ENCODE measurements around the gene GNG4.
"Not testable (repeated sequence)": the region's sequence is repeated elsewhere in the genome, so short reads cannot be mapped to it uniquely, and the experiment has no call there.

GNG4 gene

DNA sequence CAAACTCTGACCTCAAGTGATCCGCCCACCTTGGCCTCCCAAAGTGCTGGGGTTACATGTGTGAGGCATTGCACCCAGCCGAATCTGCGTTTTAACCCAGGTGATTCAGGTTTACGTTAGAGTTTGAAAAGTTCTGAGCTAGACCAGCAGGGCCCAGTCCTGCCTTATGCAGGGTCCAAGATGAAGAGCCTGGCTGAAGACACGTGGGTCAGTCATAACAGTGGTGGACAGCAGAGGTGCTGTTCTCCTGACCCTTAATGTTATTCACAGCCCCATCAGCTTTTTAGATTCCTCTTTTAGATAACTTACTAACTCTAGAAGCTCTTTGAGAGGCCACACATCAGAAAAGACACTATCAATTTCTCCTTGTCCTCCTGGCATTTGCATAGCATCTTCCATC lies 50.0 kb downstream of the GNG4 start:
- Histone ChIP-seq H3K4me3 (no peak overlapping the region), H3K9me3 (no peaks in the 10 kb centered on the region), H3K36me3 (replicated peaks) (no peaks in the 10 kb centered on the region), H3K27me3 (ENCODE audit: low read depth) (no peaks in the 10 kb centered on the region), H3K4me1 (no peaks in the 10 kb centered on the region)
- no peak for DNase-seq (ENCODE audit: low spot score in 2 of 2)
- in situ Hi-C loops (cut with MboI; ENCODE audit: low sequenced_read_pairs) = no loop called here

DNA sequence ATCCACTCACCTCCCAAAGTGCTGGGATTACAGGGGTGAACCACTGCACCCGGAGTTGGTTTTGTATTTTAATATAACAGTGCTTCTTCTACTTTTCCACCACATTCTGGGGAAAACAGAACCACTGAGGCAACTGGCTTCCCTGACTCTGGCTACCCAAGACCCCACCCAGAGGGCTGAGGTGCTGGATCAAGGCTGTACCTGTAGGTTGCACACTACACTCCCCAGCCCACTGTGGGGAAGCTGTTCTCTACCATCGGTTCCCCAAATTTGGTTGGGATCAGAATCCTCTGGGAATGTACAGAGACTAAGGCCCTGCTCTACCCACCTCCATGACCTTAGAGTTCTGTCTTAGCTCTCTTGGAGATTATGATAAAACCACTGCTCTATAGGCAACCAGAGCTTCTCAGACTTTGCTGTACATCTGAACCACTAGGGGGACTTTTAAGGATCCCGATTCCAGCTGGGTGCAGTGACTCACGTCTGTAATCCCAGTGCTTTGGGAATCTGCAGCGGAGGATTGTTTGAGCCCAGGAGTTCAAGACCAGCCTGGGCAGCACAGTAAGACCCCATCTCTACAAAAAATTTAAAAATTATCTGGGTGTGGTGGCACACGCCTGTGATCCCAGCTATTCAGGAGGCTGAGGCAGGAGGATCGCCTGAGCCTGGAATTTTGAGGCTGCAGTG lies 51.6 kb downstream of the GNG4 start:
- no peaks in the 10 kb centered on the region for H3K27me3 ChIP-seq (ENCODE audit: low read depth)
- DNase-seq (ENCODE audit: low spot score in 2 of 2) = peak; percentile 13 to 44
- in situ Hi-C loops (cut with MboI; ENCODE audit: low sequenced_read_pairs) = no loop called here

DNA sequence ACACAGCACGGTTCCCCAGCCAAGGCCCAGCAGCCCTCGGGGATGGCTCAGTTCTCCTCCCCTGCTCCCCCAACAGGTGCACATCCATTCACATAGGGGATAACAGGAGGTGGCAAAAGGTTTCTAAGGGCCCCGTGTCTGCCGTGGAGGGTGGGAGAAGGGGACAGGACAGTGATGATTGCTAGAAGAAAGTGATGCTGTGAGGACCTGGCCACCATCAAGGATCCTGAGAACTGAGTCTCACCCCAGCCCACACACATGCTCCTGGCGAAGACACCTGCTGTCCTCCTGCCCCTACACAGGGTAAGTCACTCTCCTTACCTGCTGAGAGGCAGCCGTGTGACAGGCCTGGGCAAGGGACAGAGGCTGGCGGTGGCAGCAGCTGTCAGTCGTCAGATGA lies 54.5 kb downstream of the GNG4 start:
- H3K9me3 ChIP-seq = no peaks in the 10 kb centered on the region
- no peak overlapping the region for H3K4me3 ChIP-seq
- in situ Hi-C loops (cut with MboI; ENCODE audit: low sequenced_read_pairs) = no loop called here
- H3K27me3 ChIP-seq (ENCODE audit: low read depth) = no peaks in the 10 kb centered on the region
- DNase-seq (ENCODE audit: low spot score in 2 of 2) = no peak
- no peaks in the 10 kb centered on the region for H3K4me1 ChIP-seq
- H3K36me3 ChIP-seq (replicated peaks) = no peaks in the 10 kb centered on the region

More for the DNA sequence above, 51.6 kb downstream of the GNG4 start:
- no peaks in the 10 kb centered on the region for H3K36me3 ChIP-seq (replicated peaks)
- H3K4me3 ChIP-seq = no peak overlapping the region
- H3K9me3 ChIP-seq = no peaks in the 10 kb centered on the region
- no peaks in the 10 kb centered on the region for H3K4me1 ChIP-seq

DNA sequence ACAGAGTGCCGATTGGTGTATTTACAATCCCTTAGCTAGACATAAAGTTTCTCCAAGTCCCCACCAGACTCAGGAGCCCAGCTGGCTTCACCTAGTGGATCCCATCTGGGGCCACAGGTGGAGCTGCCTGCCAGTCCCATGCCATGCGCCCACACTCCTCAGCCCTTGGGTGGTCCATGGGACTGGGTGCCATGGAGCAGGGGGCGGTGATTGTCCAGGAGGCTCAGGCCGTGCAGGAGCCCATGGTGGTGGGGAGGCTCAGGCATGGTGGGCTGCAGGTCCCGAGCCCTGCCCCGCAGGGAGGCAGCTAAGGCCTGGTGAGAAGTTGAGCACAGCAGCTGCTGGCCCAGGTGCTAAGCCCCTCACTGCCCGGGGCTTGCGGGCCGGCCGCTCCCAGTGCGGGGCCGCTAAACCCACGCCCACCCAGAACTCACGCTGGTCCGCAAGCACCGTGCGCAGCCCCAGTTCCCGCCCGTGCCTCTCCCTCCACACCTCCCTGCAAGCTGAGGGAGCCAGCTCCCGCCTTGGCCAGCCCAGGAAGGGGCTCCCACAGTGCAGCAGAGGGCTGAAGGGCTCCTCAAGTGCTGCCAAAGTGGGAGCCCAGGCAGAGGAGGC lies 55.2 kb downstream of the GNG4 start:
- in situ Hi-C loops (cut with MboI; ENCODE audit: low sequenced_read_pairs); H3K27me3 ChIP-seq (ENCODE audit: low read depth); H3K9me3 ChIP-seq; H3K4me1 ChIP-seq; DNase-seq (ENCODE audit: low spot score in 2 of 2); H3K36me3 ChIP-seq (replicated peaks); H3K4me3 ChIP-seq: not testable (repeated sequence)

DNA sequence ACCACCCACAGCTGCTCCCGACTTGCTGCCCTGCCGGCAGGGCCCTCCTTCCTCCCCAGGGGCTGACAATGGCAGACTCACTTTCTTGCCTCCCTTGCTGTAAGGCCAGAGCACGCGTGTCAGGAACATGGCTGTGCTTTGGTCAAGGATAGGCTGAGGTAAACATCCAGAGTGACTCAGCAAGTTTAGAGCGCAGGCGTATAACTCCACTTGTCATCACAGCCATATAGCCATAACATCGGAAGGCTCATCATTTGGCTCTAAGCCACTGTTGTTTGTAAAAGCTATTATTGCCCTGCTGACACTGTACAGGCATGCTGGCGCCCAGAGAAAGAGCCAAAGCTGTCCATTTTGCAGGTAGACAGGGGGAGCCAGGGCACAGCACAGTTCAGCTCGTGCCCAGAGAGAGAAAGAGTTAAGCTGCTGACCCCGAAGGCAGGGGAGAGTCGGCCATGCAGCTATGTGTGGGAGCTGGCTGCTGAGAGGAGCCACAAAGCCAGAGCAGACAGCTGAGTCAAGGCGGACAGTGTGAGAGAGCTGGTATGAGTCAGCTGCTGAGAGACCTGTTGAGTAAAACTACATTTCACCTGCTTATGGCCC lies 60.6 kb downstream of the GNG4 start:
- no peak for DNase-seq (ENCODE audit: low spot score in 2 of 2)
- Histone ChIP-seq H3K9me3 (peaks cover 12% of the 10 kb centered on the region), H3K36me3 (replicated peaks) (no peaks in the 10 kb centered on the region), H3K27me3 (ENCODE audit: low read depth) (no peaks in the 10 kb centered on the region), H3K4me1 (no peaks in the 10 kb centered on the region), H3K4me3 (no peak overlapping the region)
- in situ Hi-C loops (cut with MboI; ENCODE audit: low sequenced_read_pairs) = no loop called here

DNA sequence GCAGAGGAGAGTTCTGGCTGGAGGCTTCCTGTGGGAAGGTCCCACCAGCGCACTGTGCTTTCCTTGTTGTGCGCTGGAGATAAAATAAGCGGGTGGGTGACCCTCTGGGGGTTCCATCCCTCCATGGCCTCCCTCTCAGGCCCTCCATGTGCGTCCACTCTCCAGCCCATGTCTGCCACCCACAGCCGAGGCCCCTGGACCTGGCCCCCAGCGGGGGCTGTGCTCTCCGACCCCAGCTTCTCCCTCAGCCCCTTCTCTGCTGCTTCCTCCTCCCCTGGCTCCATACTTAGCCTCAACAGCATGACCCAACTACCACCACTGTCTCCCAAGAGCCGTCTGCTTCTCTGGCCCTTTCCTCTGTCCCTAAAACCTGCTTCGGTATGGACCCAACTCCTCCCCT lies 61.4 kb downstream of the GNG4 start:
- Histone ChIP-seq H3K36me3 (replicated peaks) (no peaks in the 10 kb centered on the region), H3K4me1 (no peaks in the 10 kb centered on the region), H3K4me3 (no peak overlapping the region), H3K27me3 (ENCODE audit: low read depth) (no peaks in the 10 kb centered on the region), H3K9me3 (peaks cover 12% of the 10 kb centered on the region)
- in situ Hi-C loops (cut with MboI; ENCODE audit: low sequenced_read_pairs) = no loop called here
- DNase-seq (ENCODE audit: low spot score in 2 of 2) = no peak

DNA sequence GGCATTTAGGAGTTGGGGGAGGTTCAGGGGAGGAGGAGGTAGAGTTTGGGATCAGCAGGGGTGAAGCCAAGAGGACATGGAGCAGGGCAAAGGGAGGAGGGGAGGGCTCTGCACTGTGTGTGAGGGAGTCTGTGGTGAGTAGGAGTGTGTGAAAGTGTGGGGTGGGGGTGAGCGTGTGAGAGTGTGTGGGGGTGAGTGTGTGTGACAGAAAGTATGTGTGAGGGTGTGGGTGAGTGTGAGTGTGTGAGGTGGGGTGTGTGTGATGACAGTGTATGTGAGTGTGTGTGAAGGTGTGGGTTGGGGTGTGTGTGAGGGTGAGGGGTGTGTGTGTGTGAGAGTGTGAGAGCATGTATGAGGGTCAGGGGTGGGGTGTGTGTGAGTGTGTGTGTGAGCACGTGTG lies 62.6 kb downstream of the GNG4 start:
- in situ Hi-C loops (cut with MboI; ENCODE audit: low sequenced_read_pairs) = no loop called here
- Histone ChIP-seq H3K4me1 (no peaks in the 10 kb centered on the region), H3K27me3 (ENCODE audit: low read depth) (no peaks in the 10 kb centered on the region), H3K4me3 (no peak overlapping the region), H3K36me3 (replicated peaks) (no peaks in the 10 kb centered on the region), H3K9me3 (peaks cover 12% of the 10 kb centered on the region)
- no peak for DNase-seq (ENCODE audit: low spot score in 2 of 2)

DNA sequence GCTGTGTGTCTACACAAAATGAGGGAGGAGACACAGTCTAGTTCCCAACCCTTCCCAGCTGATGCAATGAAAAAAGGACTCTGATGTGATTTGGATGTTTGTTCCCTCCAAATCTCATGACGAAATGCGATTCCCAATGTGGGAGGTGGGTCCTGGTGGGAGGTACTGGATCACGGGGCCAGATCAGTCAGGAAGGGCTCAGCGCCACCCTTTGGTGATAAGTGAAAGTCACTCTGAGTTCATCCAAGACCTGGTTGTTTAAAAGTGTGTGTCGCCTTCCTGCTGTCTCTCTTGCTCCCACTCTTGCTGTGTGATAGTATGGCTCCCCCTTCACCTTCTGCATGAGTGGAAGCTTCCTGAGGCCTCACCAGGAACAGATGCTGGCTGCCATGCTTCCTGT lies 63.2 kb downstream of the GNG4 start:
- DNase-seq (ENCODE audit: low spot score in 2 of 2) = no peak
- Histone ChIP-seq H3K4me3 (no peak overlapping the region), H3K36me3 (replicated peaks) (no peaks in the 10 kb centered on the region), H3K27me3 (ENCODE audit: low read depth) (no peaks in the 10 kb centered on the region), H3K4me1 (no peaks in the 10 kb centered on the region), H3K9me3 (peaks cover 12% of the 10 kb centered on the region)
- in situ Hi-C loops (cut with MboI; ENCODE audit: low sequenced_read_pairs) = no loop called here

DNA sequence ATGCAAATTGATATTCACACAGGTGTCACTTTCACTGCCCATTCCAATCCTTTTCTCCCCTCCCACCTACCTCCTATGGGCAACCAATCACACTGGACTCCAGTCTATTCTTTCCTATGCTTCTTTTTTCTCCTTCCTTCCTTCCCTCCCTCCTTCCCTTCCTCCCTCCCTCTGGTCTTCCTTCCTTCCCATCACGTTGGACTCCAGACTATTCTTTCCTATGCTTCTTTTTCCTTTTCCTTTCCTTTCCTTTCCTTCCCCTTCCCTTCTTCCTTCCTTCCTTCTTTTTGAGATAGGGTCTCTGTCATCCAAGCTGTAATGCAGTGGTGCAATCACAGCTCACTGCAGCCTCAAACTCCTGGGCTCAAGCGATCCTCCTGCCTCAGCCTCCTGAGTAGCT lies 64.6 kb downstream of the GNG4 start:
- Histone ChIP-seq H3K36me3 (replicated peaks) (0 out of 2 replicates have a peak, but pooled peaks cover 2% of the 10 kb centered on the region), H3K4me1 (no peaks in the 10 kb centered on the region), H3K9me3 (peaks cover 12% of the 10 kb centered on the region), H3K27me3 (ENCODE audit: low read depth) (no peaks in the 10 kb centered on the region), H3K4me3 (no peak overlapping the region)
- in situ Hi-C loops (cut with MboI; ENCODE audit: low sequenced_read_pairs) = no loop called here
- no peak for DNase-seq (ENCODE audit: low spot score in 2 of 2)

DNA sequence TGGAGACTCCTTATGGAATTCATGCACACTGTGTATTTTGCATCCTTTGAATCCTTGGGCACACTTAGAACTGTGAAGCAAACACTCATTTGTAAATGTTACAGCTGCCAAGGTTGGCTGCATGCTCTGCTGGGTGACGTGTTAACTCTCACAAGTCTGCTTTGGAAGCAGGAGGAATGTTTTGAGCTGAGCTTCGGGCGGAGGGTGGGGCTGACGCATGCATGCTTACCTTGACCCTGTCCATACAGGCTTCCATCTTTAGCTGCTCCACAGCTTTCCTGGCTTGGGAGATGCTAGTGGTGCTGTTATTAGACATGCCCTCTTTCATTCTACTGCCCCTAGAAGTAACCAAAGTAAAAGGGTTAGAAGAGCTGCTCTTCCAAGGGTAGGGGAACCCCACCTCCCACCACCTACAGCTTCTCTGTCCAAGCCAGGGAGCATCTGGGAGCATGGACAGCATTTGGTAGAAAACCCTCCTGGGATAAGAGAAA lies 66.0 kb downstream of the GNG4 start:
- in situ Hi-C loops (cut with MboI; ENCODE audit: low sequenced_read_pairs) = no loop called here
- no peaks in the 10 kb centered on the region for H3K9me3 ChIP-seq

DNA sequence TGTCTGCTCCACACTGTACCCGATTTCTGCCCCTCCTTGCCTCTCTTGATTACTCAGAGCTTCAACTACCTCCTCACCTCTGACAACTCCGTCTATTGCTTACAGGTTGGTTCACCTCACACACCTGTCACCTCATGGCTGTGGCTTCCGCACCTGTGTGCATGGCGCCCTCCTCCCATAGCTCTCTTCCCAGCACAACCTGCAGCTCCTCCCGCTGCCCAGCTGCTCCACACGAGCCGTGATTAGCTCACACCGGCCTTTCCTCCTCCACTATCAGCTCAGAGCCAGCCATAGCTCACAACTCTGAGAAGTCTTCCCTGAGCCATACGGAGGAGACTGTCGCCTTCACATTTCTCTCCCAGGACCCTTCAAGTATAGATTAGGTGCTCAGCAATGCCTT lies 67.5 kb downstream of the GNG4 start:
- Histone ChIP-seq H3K9me3 (no peaks in the 10 kb centered on the region), H3K4me1 (no peaks in the 10 kb centered on the region), H3K4me3 (no peak overlapping the region), H3K27me3 (ENCODE audit: low read depth) (no peaks in the 10 kb centered on the region), H3K36me3 (replicated peaks) (0 out of 2 replicates have a peak, but pooled peaks cover 8% of the 10 kb centered on the region)
- DNase-seq (ENCODE audit: low spot score in 2 of 2) = no peak
- in situ Hi-C loops (cut with MboI; ENCODE audit: low sequenced_read_pairs) = no loop called here

More for the DNA sequence above, 66.0 kb downstream of the GNG4 start:
- no peak for DNase-seq (ENCODE audit: low spot score in 2 of 2)
- no peaks in the 10 kb centered on the region for H3K27me3 ChIP-seq (ENCODE audit: low read depth)
- H3K4me1 ChIP-seq = no peaks in the 10 kb centered on the region
- H3K4me3 ChIP-seq = no peak overlapping the region
- 0 out of 2 replicates have a peak, but pooled peaks cover 5% of the 10 kb centered on the region for H3K36me3 ChIP-seq (replicated peaks)

DNA sequence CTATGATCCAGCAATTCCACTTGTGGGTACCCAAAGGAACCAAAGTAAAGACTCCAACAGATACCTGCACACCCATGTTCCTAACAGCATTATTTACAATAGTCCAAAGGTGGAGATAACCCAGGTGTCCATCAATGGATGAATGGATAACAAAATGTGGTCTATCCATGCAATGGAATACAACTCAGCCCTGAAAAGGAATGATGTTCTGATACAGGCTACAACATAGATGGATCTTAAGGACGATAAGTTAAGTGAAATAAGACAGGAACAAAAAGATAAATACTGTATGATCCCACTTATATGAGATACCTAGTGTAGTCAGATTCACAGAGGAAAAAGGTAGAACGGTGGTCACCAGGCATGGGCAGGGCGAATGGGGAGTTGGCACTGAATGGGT lies 69.7 kb downstream of the GNG4 start:
- H3K4me3 ChIP-seq = no peak overlapping the region
- no peaks in the 10 kb centered on the region for H3K4me1 ChIP-seq
- in situ Hi-C loops (cut with MboI; ENCODE audit: low sequenced_read_pairs) = no loop called here
- no peaks in the 10 kb centered on the region for H3K27me3 ChIP-seq (ENCODE audit: low read depth)
- DNase-seq (ENCODE audit: low spot score in 2 of 2) = no peak
- H3K36me3 ChIP-seq (replicated peaks) = 0 out of 2 replicates have a peak, but pooled peaks cover 8% of the 10 kb centered on the region
- no peaks in the 10 kb centered on the region for H3K9me3 ChIP-seq

DNA sequence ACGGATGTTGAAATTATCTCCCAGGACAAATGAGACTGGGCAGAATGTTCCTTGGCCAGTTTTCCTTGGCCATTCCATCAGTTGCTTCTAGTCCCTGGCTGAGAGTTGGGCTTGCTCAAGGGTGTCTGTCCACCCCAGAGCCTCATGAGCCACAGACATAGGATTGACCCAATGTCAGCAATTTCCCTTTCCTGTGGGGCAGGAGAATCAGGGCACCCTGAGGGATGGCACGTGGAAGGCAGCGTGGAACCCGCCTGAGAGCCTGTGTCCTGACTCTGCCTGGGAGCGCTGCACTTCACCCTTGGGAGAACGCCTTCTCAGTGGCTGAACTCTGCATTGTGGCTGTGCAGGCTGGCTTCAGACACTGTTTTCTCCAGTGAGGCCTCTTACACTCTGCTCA lies 74.0 kb downstream of the GNG4 start:
- no peak for DNase-seq (ENCODE audit: low spot score in 2 of 2)
- in situ Hi-C loops (cut with MboI; ENCODE audit: low sequenced_read_pairs) = no loop called here
- Histone ChIP-seq H3K9me3 (no peaks in the 10 kb centered on the region), H3K4me3 (no peak overlapping the region), H3K27me3 (ENCODE audit: low read depth) (no peaks in the 10 kb centered on the region), H3K4me1 (no peaks in the 10 kb centered on the region), H3K36me3 (replicated peaks) (0 out of 2 replicates have a peak, but pooled peaks cover 8% of the 10 kb centered on the region)

DNA sequence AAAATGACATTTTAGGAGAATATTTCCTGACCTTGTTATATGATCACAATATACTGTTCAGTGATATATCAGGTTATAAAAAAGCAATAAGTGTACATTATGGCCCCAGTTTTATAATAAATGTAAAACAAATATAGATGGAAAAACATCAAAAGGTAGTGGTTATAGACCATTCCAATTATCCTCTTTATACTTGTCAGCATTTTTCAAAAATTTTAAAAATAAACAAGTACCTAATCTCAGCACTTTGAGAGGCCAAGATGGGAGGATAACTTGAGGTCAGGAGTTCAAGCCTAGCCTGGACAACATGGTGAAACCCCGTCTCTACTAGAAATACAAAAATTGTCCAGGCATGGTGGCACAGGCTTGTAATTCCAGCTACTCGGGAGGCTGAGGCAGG lies 75.7 kb downstream of the GNG4 start:
- H3K9me3 ChIP-seq = no peaks in the 10 kb centered on the region
- H3K36me3 ChIP-seq (replicated peaks) = 0 out of 2 replicates have a peak, but pooled peaks cover 4% of the 10 kb centered on the region
- no peak overlapping the region for H3K4me3 ChIP-seq
- H3K27me3 ChIP-seq (ENCODE audit: low read depth) = no peaks in the 10 kb centered on the region
- in situ Hi-C loops (cut with MboI; ENCODE audit: low sequenced_read_pairs) = no loop called here
- no peaks in the 10 kb centered on the region for H3K4me1 ChIP-seq
- DNase-seq (ENCODE audit: low spot score in 2 of 2) = no peak
